HuH-7 (cell line): Measurements from ENCODE around the gene HTR6.

Source experiments
- DNase-seq: peaks from one replicate; pipeline ENCODE4 v3.0.0; 2011; ENCODE audit warnings: low spot score

Gene HTR6

DNA sequence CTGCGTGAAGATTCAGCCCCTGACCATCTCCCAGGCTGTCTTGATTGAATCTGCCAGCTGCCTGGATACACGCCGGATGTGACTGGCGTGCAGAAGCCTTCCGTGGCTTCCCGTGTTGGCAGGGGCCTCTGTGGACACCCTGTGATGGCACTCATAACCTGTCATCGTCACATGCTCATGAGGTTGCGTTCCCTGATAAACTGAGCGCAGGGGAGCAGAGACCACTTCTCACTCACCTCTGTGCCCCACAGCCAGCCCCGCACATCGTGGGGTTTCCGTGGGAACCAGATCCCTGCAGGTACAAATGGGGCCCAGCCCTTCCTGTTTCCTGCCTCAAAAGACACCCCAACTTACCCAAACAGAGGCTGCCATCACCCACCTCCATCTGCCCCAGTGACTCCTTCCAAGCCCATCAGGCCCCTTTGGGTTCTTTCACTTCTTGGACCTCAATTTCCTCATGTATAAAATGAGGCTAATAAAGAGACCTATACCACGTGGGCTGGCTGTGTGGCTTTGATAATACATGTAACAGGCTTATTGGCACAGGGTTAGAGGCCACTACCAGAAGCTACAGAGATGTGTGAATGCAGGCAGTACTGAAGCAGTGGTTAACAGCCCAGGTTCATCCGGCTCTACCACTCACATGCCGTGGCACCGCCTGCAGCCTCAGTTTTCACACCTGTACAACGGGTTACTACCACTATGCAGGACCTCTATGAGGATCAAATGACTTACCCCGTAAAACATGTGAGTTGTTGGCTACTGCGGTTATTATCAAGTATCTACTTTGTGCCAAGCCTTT, 23.6 kb downstream of the HTR6 start:
- no peak for DNase-seq

- DNase-seq, result no peak
Observed at GRCh38 chr1:19689085-19689757, 24.5 kb downstream of the HTR6 start.

DNA sequence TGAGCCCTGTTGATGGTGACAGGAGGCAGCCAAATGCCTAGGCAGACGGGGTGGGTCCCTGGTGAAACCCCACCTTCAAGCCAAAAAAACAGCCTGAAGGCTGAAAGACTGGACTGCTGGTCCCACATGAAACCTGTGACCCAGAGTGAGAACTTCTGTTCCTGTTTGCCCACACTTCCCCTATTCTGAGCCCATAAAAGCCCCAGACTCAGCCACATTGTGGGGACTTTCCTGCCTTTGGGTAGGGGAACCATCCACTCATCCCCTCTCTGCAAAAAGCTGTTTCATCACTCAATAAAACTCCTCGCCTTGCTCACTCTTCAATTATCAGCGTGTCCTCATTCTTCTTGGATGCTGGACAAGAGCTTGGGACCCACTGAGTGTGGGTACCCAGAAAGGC, 25.2 kb downstream of the HTR6 start:
- no peak for DNase-seq

DNA sequence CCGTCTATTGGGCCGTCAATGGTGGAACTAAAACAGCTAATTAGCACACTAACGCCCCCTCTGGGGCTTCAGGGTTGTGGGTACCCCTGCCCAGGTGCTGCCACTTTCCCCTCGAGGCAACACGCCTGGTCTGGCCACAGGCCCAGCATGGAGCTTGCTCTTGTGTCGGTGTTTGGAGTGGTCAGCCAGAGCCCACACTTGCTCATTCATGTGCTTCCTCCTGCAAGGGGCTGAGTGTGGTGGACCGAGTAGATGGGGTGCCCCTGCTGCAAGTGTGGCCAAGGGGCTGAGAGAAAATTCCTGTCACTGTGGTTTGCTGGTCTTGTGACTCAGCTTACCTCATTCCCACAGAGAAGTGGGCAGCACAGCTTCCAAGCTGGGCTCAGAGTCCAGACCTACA, 25.7 kb downstream of the HTR6 start:
- DNase-seq, result no peak

DNA sequence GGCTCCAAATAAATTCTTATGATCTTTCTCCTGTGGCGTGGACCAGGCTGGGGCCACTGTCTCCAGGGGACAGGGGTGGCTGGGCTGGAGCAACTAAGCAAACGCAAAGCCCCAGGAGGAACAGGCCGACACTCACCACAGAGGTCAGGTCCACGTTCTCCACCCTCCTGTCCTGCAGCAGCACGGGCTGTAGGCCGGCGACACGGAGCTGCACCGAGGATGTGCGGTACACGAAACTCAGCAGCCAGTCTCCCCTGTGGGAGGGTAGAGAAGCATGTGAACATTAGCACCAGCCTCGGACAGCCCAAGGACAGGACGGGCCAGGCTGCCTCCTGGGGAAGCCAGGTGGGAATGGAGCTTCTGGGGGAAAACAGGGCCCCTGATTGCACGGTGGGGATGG, 29.6 kb downstream of the HTR6 start:
- no peak for DNase-seq

DNA sequence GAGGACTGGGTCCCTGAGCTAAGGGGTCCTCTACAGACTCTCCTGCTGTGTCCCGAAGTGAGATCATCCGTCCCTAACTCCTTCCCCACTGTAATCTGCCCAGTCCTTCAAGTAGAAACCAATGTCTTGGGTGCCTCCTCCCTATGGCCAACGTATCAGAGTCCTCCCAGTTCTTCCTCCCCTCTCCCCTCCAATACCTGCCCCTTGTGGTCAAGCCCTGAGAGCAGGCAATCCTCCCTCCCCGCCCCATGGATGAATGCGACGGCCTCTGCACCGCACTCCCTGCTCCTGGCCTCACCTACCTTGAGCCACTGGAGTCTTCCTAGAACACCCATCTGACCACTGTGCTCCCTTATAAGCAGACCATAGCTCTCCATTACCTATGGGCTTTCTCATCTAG, 31.1 kb downstream of the HTR6 start:
- DNase-seq, result no peak

- no peak for DNase-seq
Observed at GRCh38 chr1:19696820-19697219, 32.1 kb downstream of the HTR6 start.

DNA sequence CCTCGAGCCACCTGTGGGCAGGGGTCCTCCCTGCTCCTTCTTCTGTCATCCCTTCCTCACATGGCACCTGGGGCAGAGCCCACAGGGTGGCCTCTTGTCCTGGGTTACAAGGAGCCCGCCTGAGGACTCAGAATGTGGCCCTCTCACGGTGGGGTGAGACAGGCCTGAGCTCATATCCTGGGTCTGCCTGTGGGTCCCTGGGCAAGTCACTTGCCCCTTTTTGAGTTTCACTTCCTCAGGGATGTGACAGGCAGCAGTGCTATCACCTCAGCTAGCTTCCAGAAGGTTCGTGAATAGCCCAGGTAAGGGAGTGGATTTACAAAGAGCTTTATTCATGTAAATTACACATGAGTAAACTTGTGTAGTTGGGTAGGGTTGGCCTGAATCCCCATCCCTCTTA, 33.5 kb downstream of the HTR6 start:
- no peak for DNase-seq

DNA sequence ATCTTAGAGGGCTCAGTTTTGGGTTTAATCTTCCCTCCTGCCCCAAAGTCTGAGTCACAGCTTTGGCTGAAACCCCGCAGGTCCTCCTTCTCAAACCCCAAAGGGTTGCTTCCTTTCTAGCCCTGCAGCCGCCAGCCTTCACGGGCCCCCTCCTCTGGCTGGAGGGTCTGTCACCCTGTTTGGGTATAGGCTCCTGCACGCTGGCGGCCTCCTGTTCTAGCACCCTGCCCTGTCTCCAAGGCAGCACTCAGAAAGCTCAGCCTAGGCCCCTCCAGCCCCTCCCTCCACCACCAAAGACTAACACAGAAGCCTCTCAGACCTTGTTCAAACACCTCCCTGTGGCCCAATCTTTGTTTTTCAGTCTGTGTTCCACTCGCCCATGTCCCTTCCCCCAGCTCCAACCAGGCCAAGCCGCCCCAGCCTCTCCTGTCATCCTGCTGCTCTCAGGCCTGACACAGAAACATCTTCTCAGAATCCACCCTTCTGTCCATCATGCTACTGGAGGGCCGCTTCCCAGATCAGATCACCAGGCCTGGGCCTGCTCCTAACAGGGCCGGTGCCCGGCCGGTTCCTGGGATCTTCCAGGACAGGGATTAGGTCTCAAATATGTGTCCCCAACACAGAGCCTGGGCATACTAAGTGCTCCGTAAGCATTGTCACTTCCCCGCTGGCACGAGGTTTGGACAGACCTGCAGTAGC, 35.6 kb downstream of the HTR6 start:
- DNase-seq, result no peak

DNA sequence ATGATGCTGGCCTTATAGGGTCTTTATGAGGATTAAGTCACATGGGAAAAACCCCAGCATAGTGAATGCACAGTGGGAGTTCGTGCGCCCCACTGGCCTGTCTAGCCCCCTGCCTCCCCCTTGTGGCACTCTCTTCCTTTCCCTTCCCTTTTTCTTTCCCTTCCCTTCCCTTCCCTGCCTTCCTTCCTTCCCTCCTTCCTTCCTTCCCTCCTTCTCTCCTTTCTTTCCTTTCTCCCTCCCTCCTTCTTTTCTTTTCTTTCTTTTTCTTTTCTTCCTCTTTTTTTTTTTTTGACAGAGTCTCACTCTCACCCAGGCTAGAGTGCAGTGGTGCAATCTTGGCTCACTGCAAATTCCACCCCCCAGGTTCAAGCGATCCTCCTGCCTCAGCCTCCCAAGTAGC, 38.6 kb downstream of the HTR6 start:
- DNase-seq, result no peak

GRCh38 chr1:19704247-19705113, 39.8 kb downstream of the HTR6 start:
- DNase-seq, result peak; percentile 83

- DNase-seq, result no peak
Observed at GRCh38 chr1:19705464-19705863, 40.8 kb downstream of the HTR6 start.

DNA sequence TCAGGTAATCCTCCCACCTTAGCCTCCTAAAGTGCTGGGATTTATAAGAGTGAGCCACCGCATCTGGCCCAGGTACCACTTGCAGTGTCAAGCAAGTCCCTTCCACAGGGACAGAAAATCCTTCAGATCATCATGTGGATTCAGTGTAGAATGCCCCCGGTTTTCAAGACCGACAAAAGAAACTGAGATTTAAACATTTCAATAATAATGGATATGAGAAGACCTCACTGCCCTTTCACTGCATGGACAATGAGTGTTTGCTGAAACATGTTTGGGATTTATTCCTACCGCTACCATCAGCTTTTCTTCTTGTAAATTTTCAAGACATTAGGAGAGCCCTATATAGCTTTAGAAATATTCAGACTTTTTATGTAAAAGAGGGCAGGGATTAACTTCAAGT, 41.5 kb downstream of the HTR6 start:
- DNase-seq, result no peak

GRCh38 chr1:19708567-19709110, 44.0 kb downstream of the HTR6 start:
- no peak for DNase-seq

GRCh38 chr1:19709260-19709793, 44.7 kb downstream of the HTR6 start:
- no peak for DNase-seq

- DNase-seq, result no peak
Observed at GRCh38 chr1:19710825-19711611, 46.3 kb downstream of the HTR6 start.

DNA sequence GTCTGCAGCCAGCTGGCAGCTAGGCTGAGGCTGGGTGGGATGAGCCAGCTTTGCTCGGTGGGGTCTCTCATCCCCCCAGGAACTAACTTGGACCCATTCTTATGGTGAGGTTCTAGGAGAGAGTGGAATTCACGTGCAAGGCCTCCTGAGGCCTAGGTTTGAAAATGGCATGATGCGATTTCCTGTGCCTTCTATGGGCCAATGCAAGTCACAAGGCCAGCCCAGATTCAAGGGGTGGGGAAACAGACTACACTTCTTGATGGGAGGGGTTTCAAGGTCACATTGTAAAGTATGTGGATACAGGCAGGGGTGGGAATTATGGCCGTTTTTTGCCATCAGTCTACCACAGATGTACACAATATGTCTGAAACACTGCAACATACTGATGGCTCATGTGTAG, 48.3 kb downstream of the HTR6 start:
- DNase-seq, result no peak

DNA sequence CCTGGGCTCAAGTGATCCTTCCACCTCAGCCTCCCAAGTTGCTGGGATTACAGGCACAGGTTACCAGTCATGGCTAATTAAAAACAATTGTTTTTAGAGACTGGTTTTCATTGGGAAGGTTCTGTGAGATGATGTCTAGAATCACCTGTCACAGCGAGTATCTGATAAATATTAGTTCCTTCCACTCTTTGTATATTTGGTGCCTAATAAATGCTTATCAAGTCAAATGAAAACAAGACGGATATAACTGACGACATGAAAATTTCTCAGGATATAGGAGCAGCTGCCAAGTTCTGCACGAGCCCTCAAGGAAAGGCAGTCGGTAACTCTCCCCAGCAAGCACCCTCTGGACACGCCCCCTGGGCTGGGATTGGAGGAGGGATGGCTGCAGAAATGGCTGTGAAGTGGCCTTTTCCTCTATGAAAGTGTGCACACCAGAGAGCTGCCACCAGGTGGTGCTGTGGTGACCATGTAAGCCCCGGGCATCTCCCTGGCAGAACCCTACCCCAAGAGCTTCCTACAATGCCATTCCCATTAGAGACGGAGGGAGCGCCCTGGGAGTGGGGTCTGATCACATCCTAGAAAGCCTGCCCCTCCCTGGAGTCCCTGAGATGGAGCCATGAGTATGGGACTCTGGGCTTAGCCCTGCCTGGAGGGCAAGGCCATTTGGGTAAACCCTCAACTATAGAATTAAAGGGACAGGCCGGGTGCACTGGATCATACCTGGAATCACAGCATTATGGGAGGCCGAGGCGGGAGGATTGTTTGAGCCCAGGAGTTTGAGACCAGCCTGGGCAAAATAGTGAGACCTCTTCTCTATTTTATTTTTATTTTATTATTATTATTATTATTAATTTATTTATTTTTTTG, 50.9 kb downstream of the HTR6 start:
- DNase-seq, result peak; percentile 89

DNA sequence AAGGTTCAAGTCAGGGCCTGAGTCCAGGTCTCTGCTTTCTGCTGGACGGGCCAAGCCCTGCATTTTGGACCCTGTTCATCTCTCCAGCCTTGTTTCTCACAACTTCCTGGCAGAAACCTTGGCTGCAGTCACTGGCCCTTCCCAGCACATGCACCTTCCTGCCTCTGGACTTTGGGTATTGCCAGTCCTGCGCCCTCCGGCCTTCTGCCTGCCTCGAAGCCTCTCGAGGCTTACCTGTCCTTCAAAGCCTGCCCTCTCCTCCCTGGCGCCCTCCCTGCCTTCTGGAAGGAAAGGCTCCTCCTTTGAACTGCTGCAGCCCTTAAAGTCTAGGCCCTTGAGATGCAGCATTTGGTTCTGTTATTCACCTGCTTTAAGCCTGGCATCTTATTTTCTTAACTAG, 52.8 kb downstream of the HTR6 start:
- no peak for DNase-seq

- no peak for DNase-seq
Observed at GRCh38 chr1:19720174-19720573, 55.5 kb downstream of the HTR6 start.
